Endodermal cell (in vitro differentiated cells): Measurements from ENCODE around the gene SCAPER. TPM values are rescaled to one million over a fixed set of nuclear protein-coding genes. Genes with fewer than 3 reads are reported as not detected.

Experiments used
- DNase-seq: peaks from one replicate; pipeline ENCODE4 v3.0.0-alpha.2; 2017
- H3K27ac ChIP-seq: 2 replicates; pipeline ENCODE4 v1.5.1; 2013; ENCODE audit warnings: mild to moderate bottlenecking, low read depth, low read length, moderate library complexity
- H3K27me3 ChIP-seq: 2 replicates; pipeline ENCODE4 v1.6.1; 2013; ENCODE audit warnings: mild to moderate bottlenecking, low read length, moderate library complexity; ENCODE audit not compliant: insufficient read depth, control insufficient read depth, poor library complexity, severe bottlenecking
- H3K36me3 ChIP-seq: 2 replicates; pipeline ENCODE4 v1.7.0; 2013; ENCODE audit warnings: mild to moderate bottlenecking, low read length, moderate library complexity; ENCODE audit not compliant: control insufficient read depth, insufficient read depth
- H3K4me1 ChIP-seq: one replicate; pipeline ENCODE4 v1.7.0; 2013; ENCODE audit warnings: low read length; ENCODE audit not compliant: control insufficient read depth, insufficient read depth
- H3K4me3 ChIP-seq: 2 replicates; pipeline ENCODE4 v1.5.1; 2013; ENCODE audit warnings: mild to moderate bottlenecking, low read length, moderate library complexity
- H3K9ac ChIP-seq: 2 replicates; pipeline ENCODE4 v1.6.1; 2013; ENCODE audit warnings: mild to moderate bottlenecking, low read length, moderate library complexity; ENCODE audit not compliant: poor library complexity, severe bottlenecking; ENCODE audit errors: extremely low read depth
- H3K9me3 ChIP-seq: 2 replicates; pipeline ENCODE4 v1.6.1; 2013; ENCODE audit warnings: mild to moderate bottlenecking, low read length, moderate library complexity; ENCODE audit not compliant: control insufficient read depth
- H3K27ac Mint-ChIP-seq: 2 replicates; pipeline ENCODE4 v1.8.0; 2020; ENCODE audit warnings: mixed read lengths
- H3K27me3 Mint-ChIP-seq: 2 replicates; pipeline ENCODE4 v1.8.0; 2021; ENCODE audit warnings: mild to moderate bottlenecking, mixed read lengths; ENCODE audit not compliant: insufficient read depth
- H3K36me3 Mint-ChIP-seq: 2 replicates; pipeline ENCODE4 v1.8.0; 2020; ENCODE audit warnings: low read depth, mixed read lengths
- H3K4me1 Mint-ChIP-seq: 2 replicates; pipeline ENCODE4 v1.8.0; 2020; ENCODE audit warnings: mixed read lengths
- H3K4me3 Mint-ChIP-seq: 2 replicates; pipeline ENCODE4 v1.8.0; 2020; ENCODE audit warnings: mild to moderate bottlenecking, moderate library complexity, mixed read lengths
- H3K9me3 Mint-ChIP-seq: 2 replicates; pipeline ENCODE4 v1.8.0; 2020; ENCODE audit warnings: mild to moderate bottlenecking, mixed read lengths
- CTCF ChIP-seq: fragments of 200-600 bp; sonication (generic); conservative IDR thresholded peaks from 2 replicates; pipeline ENCODE4 v1.5.0; 2021; ENCODE audit warnings: antibody characterized with exemption, mild to moderate bottlenecking
- WGBS, 2 experiments: methylation state at CpG; one replicate each; pipeline versions ENCODE4 v1.1.5 to v1.1.7; 2013; ENCODE audit warnings: missing lambda C conversion rate in 2 of 2, mixed read lengths in 1 of 2; ENCODE audit not compliant: insufficient coverage in 1 of 2, insufficient read length in 1 of 2; 5-methylcytosine and 5-hydroxymethylcytosine counted together
- total RNA-seq, 2 donors: library from RNA; stranded (reverse); fragmentation: NEBNext Ultra II Directional in 1 of 2; extraction: Animal tissue kit (Norgen Biotek cat#: 25700) in 1 of 2; gene quantifications; 2 replicates in 1 of 2; 3 replicates in 1 of 2; pipeline ENCODE4 v1.2.1, GENCODE V29; 2021

The SCAPER gene
- total RNA-seq, 2 donors from 2014 or later = 8.9 to 12.2 TPM

GRCh38 chr15:76802411-76802810 lies 102.7 kb downstream of the SCAPER start:
- Mint-ChIP-seq H3K27ac (no peak overlapping the region), H3K27me3 (no peaks in the 10 kb centered on the region), H3K9me3 (no peaks in the 10 kb centered on the region), H3K4me3 (no peak overlapping the region), H3K36me3 (no peaks in the 10 kb centered on the region), H3K4me1 (peaks cover 12% of the 10 kb centered on the region)
- no peak for DNase-seq
- Histone ChIP-seq H3K4me3 (no peak overlapping the region), H3K27ac (no peak overlapping the region), H3K36me3 (no peaks in the 10 kb centered on the region), H3K9me3 (no peaks in the 10 kb centered on the region), H3K9ac (no peak overlapping the region), H3K27me3 (no peaks in the 10 kb centered on the region), H3K4me1 (no peaks in the 10 kb centered on the region)
- no peak for TF ChIP-seq CTCF
- 86 to 100% methylated on average over 2 to 3 of the region's 3 CpGs for WGBS, 2 experiments

- H3K9me3 ChIP-seq = no peaks in the 10 kb centered on the region
- H3K4me1 ChIP-seq = no peaks in the 10 kb centered on the region
- Mint-ChIP-seq H3K4me1 (peaks cover 12% of the 10 kb centered on the region), H3K27me3 (no peaks in the 10 kb centered on the region), H3K36me3 (no peaks in the 10 kb centered on the region), H3K9me3 (no peaks in the 10 kb centered on the region), H3K27ac (no peak overlapping the region), H3K4me3 (no peak overlapping the region)
- no peak for DNase-seq
- no peaks in the 10 kb centered on the region for H3K36me3 ChIP-seq
- no peak for TF ChIP-seq CTCF
- no peak overlapping the region for H3K9ac ChIP-seq
- WGBS, 2 experiments = 97 to 100% methylated on average over 1 to 2 of the region's 2 CpGs
- H3K4me3 ChIP-seq = no peak overlapping the region
- H3K27me3 ChIP-seq = no peaks in the 10 kb centered on the region
- H3K27ac ChIP-seq = no peak overlapping the region
Observed at GRCh38 chr15:76799760-76800159, 105.4 kb downstream of the SCAPER start.

GRCh38 chr15:76795217-76795616 lies 109.9 kb downstream of the SCAPER start:
- Mint-ChIP-seq H3K4me3 (no peak overlapping the region), H3K4me1 (peaks cover 21% of the 10 kb centered on the region), H3K36me3 (peaks cover 5% of the 10 kb centered on the region), H3K27me3 (no peaks in the 10 kb centered on the region), H3K9me3 (peaks cover 12% of the 10 kb centered on the region), H3K27ac (no peak overlapping the region)
- 80 to 98% methylated on average over 2 to 3 of the region's 5 CpGs for WGBS, 2 experiments
- no peaks in the 10 kb centered on the region for H3K27me3 ChIP-seq
- DNase-seq = no peak
- H3K4me3 ChIP-seq = no peak overlapping the region
- no peak overlapping the region for H3K27ac ChIP-seq
- no peak overlapping the region for H3K9ac ChIP-seq
- peaks cover 12% of the 10 kb centered on the region for H3K9me3 ChIP-seq
- peaks cover 3% of the 10 kb centered on the region for H3K36me3 ChIP-seq
- no peak for TF ChIP-seq CTCF
- H3K4me1 ChIP-seq = no peaks in the 10 kb centered on the region
